Activated T-helper 2 cell treated with anti-CD3 and anti-CD28 coated beads, Interferon-gamma antibody, Interleukin-2, Interleukin-4, amounts not matched to agents 10 μg/mL and 5 μg/mL and 100 μg/mL, durations not matched to agents 14 hours and 24 hours and 36 hours (primary cell): ENCODE results near the gene RGS19. TPM values are rescaled to one million over a fixed set of nuclear protein-coding genes. Genes with fewer than 3 reads are reported as not detected.

ENCODE experiments used
- DNase-seq: peaks from one replicate; pipeline ENCODE4 v3.0.0; 2021; ENCODE audit warnings: low spot score
- H3K27ac Mint-ChIP-seq: one replicate; pipeline ENCODE4 v1.8.0; 2021; ENCODE audit warnings: mixed read lengths
- H3K27me3 Mint-ChIP-seq: one replicate; pipeline ENCODE4 v1.8.0; 2021; ENCODE audit warnings: low read depth, mixed read lengths
- H3K36me3 Mint-ChIP-seq: one replicate; pipeline ENCODE4 v1.8.0; 2021; ENCODE audit warnings: low read depth, mixed read lengths
- H3K4me1 Mint-ChIP-seq: one replicate; pipeline ENCODE4 v1.8.0; 2021; ENCODE audit warnings: low read depth, mixed read lengths
- H3K4me3 Mint-ChIP-seq: one replicate; pipeline ENCODE4 v1.8.0; 2021; ENCODE audit warnings: low read depth, mild to moderate bottlenecking, moderate library complexity, mixed read lengths
- H3K9me3 Mint-ChIP-seq: one replicate; pipeline ENCODE4 v1.8.0; 2021; ENCODE audit warnings: mixed read lengths
- intact Hi-C: fragments of 100-400 bp; cut with micrococcal nuclease; formaldehyde crosslinking; loops from one replicate; pipeline ENCODE4 v1.15.1; 2023
- total RNA-seq: library from RNA; stranded (reverse); gene quantifications from 2 replicates; pipeline ENCODE4 v1.2.3, GENCODE V29; 2022

Gene RGS19
- total RNA-seq, 1 donor from 2014 or later, result 42.0 TPM

GRCh38 chr20:64033981-64034493, 45.3 kb downstream of the RGS19 start:
- H3K27ac Mint-ChIP-seq, result peak overlapping the region; percentile 74
- peaks cover 26% of the 10 kb centered on the region for H3K4me1 Mint-ChIP-seq
- peaks cover 37% of the 10 kb centered on the region for H3K36me3 Mint-ChIP-seq
- H3K9me3 Mint-ChIP-seq, result no peaks in the 10 kb centered on the region
- DNase-seq, result no peak
- intact Hi-C loops, result loop anchor here (10.0 kb wide), 1 partner anchor 139 kb away; the partner anchor contains the start of gene DNAJC5
- no peak overlapping the region for H3K4me3 Mint-ChIP-seq
- H3K27me3 Mint-ChIP-seq, result no peaks in the 10 kb centered on the region

GRCh38 chr20:64032706-64033624, 46.4 kb downstream of the RGS19 start:
- Mint-ChIP-seq H3K27me3 (no peaks in the 10 kb centered on the region), H3K4me1 (peaks cover 26% of the 10 kb centered on the region), H3K4me3 (no peak overlapping the region), H3K9me3 (no peaks in the 10 kb centered on the region), H3K27ac (peak overlapping the region; percentile 42), H3K36me3 (peaks cover 44% of the 10 kb centered on the region)
- DNase-seq, result no peak
- intact Hi-C loops, result loop anchor here (10.0 kb wide), 1 partner anchor 138 kb away; the partner anchor contains the start of gene DNAJC5

GRCh38 chr20:64031822-64032314, 47.5 kb downstream of the RGS19 start:
- intact Hi-C loops, result loop anchor here (10.0 kb wide), 1 partner anchor 137 kb away; the partner anchor contains the start of gene DNAJC5
- H3K4me1 Mint-ChIP-seq, result peaks cover 19% of the 10 kb centered on the region
- H3K27ac Mint-ChIP-seq, result no peak overlapping the region
- peaks cover 49% of the 10 kb centered on the region for H3K36me3 Mint-ChIP-seq
- H3K27me3 Mint-ChIP-seq, result no peaks in the 10 kb centered on the region
- DNase-seq, result no peak
- H3K4me3 Mint-ChIP-seq, result no peak overlapping the region
- no peaks in the 10 kb centered on the region for H3K9me3 Mint-ChIP-seq

- H3K27me3 Mint-ChIP-seq, result no peaks in the 10 kb centered on the region
- no peak for DNase-seq
- no peaks in the 10 kb centered on the region for H3K9me3 Mint-ChIP-seq
- H3K4me3 Mint-ChIP-seq, result no peak overlapping the region
- intact Hi-C loops, result loop anchor here (10.0 kb wide), 1 partner anchor 136 kb away; the partner anchor contains the start of gene DNAJC5
- H3K27ac Mint-ChIP-seq, result no peak overlapping the region
- peaks cover 55% of the 10 kb centered on the region for H3K36me3 Mint-ChIP-seq
- H3K4me1 Mint-ChIP-seq, result peaks cover 13% of the 10 kb centered on the region
These were observed 48.8 kb downstream of the RGS19 start for GRCh38 chr20:64030371-64031134.

- Mint-ChIP-seq H3K4me3 (no peak overlapping the region), H3K9me3 (no peaks in the 10 kb centered on the region), H3K4me1 (peaks cover 5% of the 10 kb centered on the region), H3K27me3 (no peaks in the 10 kb centered on the region), H3K27ac (no peak overlapping the region), H3K36me3 (peaks cover 58% of the 10 kb centered on the region)
- intact Hi-C loops, result loop anchor here (10.0 kb wide), 1 partner anchor 135 kb away; the partner anchor contains the start of gene DNAJC5
- no peak for DNase-seq
These were observed 49.8 kb downstream of the RGS19 start for GRCh38 chr20:64029293-64030117.

GRCh38 chr20:64027981-64028685, 51.2 kb downstream of the RGS19 start:
- no peaks in the 10 kb centered on the region for H3K9me3 Mint-ChIP-seq
- H3K36me3 Mint-ChIP-seq, result peaks cover 62% of the 10 kb centered on the region
- intact Hi-C loops, result no loop called here
- no peak overlapping the region for H3K4me3 Mint-ChIP-seq
- H3K27me3 Mint-ChIP-seq, result no peaks in the 10 kb centered on the region
- H3K27ac Mint-ChIP-seq, result no peak overlapping the region
- DNase-seq, result no peak
- no peaks in the 10 kb centered on the region for H3K4me1 Mint-ChIP-seq

- Mint-ChIP-seq H3K27ac (no peak overlapping the region), H3K27me3 (no peaks in the 10 kb centered on the region)
These were observed 53.4 kb downstream of the RGS19 start for GRCh38 chr20:64025826-64026412.

GRCh38 chr20:64025101-64025825, 54.1 kb downstream of the RGS19 start:
- H3K27ac Mint-ChIP-seq, result no peak overlapping the region
- DNase-seq, result no peak
- H3K27me3 Mint-ChIP-seq, result no peaks in the 10 kb centered on the region
- no peaks in the 10 kb centered on the region for H3K4me1 Mint-ChIP-seq
- peaks cover 65% of the 10 kb centered on the region for H3K36me3 Mint-ChIP-seq
- H3K9me3 Mint-ChIP-seq, result no peaks in the 10 kb centered on the region
- H3K4me3 Mint-ChIP-seq, result no peak overlapping the region
- intact Hi-C loops, result no loop called here

More at GRCh38 chr20:64025826-64026412, 53.4 kb downstream of the RGS19 start:
- intact Hi-C loops, result no loop called here
- Mint-ChIP-seq H3K9me3 (no peaks in the 10 kb centered on the region), H3K4me1 (no peaks in the 10 kb centered on the region), H3K36me3 (peaks cover 72% of the 10 kb centered on the region), H3K4me3 (no peak overlapping the region)
- DNase-seq, result no peak

GRCh38 chr20:64024141-64024990, 55.0 kb downstream of the RGS19 start:
- H3K4me3 Mint-ChIP-seq, result no peak overlapping the region
- DNase-seq, result no peak
- intact Hi-C loops, result no loop called here
- H3K27ac Mint-ChIP-seq, result no peak overlapping the region
- H3K36me3 Mint-ChIP-seq, result peaks cover 63% of the 10 kb centered on the region
- no peaks in the 10 kb centered on the region for H3K9me3 Mint-ChIP-seq
- H3K4me1 Mint-ChIP-seq, result no peaks in the 10 kb centered on the region
- H3K27me3 Mint-ChIP-seq, result no peaks in the 10 kb centered on the region

- H3K36me3 Mint-ChIP-seq, result peaks cover 67% of the 10 kb centered on the region
- intact Hi-C loops, result no loop called here
- no peaks in the 10 kb centered on the region for H3K9me3 Mint-ChIP-seq
- H3K4me1 Mint-ChIP-seq, result no peaks in the 10 kb centered on the region
- no peaks in the 10 kb centered on the region for H3K27me3 Mint-ChIP-seq
- no peak overlapping the region for H3K27ac Mint-ChIP-seq
- no peak for DNase-seq
- H3K4me3 Mint-ChIP-seq, result no peak overlapping the region
These were observed 55.8 kb downstream of the RGS19 start for GRCh38 chr20:64023361-64024140.
